ENCODE results near the gene CCNQ.

CCNQ gene

DNA sequence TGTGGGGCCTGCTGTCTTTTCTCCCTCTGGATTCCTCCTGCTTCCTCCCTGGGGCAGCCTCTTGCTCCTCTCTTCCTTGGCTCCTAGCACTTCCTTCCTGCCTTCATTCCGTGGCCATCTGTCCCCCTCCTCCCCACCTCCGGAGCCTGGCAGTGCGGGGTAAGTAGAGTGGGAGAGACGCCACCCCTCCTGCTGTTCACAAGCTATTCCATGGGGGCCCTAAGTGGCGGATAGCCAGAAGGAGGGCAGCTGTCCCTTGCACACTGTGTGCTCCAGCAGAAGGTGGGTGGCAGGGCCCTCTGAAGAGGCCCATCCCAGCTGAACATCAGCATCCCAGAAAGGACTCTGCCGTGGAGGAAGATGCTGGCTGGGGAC is 27.4 kb downstream of the CCNQ start:
- no peak for DNase-seq

- no peak for DNase-seq
Measured at GRCh38 chrX:153569475-153569874, 29.5 kb downstream of the CCNQ start.

DNA sequence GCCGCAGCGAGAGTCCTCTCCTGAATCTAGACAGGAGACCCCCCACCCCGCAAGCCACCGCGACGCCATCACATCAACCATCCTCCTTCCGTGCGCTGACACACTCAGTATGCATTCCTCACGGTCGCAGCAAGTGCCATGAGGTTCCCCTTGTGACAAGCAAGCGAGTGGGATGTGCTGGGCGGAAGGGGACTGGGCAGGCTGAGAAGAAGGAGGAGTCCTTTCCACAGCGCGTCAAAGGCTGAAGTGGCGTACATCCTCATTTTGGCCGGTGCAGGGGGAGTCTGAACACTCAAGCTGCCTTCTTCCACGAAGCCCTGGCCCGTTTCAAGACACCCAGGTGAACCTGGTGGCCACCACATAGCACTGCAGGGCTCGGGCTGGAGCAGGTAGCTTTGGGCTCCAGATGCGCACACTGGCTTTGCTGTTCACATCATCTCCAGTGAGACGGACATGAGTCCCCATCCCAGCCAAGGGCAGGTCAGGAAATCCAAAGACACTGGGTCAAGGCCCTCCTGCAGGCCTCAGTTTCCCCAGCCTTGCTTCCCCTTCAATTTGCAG is 30.4 kb downstream of the CCNQ start:
- DNase-seq, result no peak

DNA sequence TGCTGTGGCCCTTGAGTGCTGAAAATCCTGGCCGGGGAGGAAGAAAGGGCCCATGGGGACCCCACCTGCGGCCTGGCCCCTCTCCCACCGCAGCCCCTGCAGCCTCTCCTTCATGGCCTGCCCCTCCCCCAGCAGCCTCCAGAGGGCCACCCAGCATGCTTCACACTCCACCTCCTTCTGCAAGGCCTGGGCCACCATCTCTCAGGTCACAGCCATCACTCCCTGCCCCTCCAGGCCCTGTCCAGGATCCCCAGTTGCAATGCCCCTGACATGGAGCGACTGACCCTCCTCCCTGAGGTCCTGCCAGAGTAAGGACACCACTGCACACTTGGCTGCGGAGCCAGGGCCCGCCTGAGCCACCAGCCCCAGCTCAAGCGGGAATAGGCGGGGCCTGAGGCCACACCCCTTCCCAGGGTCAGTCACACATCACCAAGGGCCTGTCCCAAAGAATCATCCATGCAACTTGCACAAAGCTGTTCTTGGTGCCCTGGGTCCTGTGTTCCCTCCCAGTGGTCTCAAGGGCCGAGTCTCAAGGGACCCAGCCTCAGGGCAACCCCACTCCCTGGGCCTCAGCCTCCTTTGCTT is 32.9 kb downstream of the CCNQ start:
- no peak for DNase-seq

DNA sequence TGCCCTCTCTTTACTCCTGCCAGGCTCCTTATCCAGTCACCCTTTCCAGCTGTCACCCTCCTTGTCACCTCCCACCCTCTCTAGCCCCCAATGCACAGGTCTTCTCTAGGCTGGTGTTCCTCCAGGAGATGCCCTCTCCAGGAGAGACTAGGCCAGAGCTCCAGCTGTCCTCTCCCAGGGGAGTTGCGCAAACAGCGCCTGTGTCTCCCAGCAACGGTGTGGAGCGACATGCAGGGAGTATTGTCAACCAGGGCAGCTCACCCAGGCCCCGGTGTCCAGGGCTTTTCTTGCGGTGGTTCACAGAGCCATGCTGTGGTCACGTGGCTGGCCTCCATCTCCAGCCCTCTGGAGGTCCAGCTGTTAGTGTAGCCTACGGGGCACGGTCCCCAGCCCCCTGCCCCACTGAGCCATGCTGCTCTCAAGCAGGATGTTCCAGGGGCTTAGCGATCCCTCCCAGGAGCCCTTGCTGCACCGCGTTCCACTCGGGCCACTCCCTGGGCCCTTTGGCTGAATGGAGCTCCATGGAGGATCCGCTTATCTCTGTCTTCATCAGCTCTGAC is 34.8 kb downstream of the CCNQ start:
- no peak for DNase-seq

DNA sequence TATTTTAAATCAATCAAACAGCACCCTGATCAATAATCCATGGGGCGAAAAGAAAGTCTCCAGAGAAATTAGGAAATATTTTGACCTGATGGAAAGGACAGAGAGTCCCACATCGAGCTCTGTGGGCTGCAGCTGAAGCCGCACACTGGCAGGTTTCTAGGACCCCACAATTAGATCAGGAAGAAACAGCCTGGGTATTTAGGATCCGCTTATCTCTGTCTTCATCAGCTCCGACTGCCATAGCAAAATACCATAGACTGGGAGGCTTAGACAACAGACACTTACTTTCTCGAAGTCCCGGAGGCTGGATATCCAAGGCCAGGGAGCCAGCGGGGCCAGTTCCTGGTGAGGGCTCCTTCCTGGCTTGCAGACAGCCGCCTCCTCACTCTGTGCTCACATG is 36.4 kb downstream of the CCNQ start:
- DNase-seq, result no peak

GRCh38 chrX:153561337-153561736 is 37.6 kb downstream of the CCNQ start:
- DNase-seq, result no peak

DNA sequence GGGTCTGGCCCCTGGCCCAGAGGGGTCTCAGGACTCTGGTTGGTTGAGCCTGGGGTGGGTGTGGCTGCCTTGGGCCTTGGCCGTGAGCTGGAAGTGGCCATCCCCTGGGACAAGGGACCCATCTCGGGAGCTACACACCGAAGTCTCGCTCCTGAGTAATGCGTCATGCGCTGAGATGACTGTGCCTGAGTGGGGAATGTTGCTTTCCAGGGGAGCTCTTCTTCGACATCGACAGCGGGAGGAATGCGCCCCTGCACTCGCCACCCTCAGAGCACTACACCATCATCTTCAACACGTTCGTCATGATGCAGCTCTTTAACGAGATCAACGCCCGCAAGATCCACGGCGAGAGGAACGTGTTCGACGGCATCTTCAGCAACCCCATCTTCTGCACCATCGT is 38.5 kb downstream of the CCNQ start:
- DNase-seq, result no peak

- no peak for DNase-seq
Measured at GRCh38 chrX:153560000-153560399, 38.9 kb downstream of the CCNQ start.

- DNase-seq, result no peak
Measured at GRCh38 chrX:153557618-153558355, 41.2 kb downstream of the CCNQ start.

DNA sequence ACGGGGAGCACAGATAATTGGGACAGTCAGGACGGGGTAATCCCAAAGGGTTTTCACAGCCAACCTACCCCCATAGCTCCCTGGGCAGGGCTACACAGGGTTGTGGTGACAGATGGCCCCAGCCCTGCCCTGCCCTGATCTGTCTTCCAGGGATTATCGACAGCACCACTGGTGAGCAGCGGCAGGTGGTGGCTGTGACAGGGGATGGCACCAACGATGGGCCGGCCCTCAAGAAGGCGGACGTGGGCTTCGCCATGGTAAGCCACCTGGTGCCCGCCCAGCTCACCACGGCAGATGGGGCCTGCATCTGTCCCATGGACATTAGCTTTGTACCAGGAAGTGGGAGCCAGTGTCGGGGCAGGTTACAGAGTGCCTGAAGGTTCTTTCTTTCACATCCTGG is 42.2 kb downstream of the CCNQ start:
- DNase-seq, result no peak

- peak; percentile 74 to 82 for DNase-seq
Measured at GRCh38 chrX:153554519-153555167, 44.3 kb downstream of the CCNQ start.

- DNase-seq, result no peak
Measured at GRCh38 chrX:153551135-153551534, 47.8 kb downstream of the CCNQ start.

DNA sequence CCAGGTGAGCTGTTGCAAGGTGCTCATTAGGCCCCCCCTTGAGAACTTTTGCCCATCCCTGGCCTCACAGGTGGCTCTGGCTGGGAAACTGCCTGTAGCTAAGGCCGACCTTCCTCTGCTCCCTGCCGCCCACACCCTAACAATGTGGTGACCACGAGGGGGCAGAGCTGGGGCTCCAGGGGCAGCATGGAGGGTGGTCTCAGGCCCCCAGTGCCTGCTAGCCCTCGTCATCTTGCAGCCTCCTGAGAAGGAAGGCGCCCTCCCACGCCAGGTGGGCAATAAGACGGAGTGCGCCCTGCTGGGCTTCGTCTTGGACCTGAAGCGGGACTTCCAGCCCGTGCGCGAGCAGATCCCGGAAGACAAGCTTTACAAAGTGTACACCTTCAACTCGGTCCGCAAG is 49.1 kb downstream of the CCNQ start:
- DNase-seq, result no peak

- DNase-seq, result no peak
Measured at GRCh38 chrX:153549231-153549630, 49.7 kb downstream of the CCNQ start.

DNA sequence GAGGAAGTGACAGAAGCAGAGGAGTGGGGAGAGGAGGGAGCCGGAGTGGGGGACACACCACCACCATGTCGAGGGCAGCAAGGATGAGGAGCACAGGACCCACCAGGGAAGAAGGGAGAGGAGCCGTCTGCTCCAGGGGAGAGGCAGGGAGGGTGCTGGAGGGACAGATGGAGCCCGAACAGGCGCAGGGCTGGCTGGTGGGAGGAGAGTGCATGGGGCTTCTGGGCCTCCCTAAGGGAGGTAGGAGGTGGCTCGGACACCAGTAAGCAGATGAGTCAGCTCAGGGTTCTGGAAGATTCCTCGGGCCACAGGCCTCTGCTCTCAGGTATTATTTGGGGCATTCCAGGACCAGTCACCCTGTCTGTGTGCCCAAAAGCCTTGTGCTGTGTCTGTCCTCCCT is 51.7 kb downstream of the CCNQ start:
- no peak for DNase-seq

DNA sequence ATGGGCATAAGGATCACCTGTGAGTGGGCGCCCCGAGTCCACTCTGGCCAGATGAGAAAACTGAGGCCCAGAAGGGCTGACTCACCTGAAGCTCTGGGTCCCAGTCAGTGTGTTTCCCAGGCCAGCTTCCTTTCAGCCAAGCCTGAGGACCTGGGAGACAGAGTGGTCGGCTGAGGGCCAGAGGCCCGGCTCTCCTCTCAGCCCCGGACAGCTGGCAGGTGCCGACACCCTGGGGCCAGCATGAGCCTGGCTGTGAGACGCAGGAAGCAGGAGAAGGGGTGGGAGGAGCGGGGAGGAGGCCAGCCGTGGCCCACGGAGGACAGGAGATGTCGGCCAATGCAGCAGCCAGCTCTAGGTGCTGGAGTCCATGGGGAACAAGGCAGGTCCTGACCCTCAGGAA is 52.6 kb downstream of the CCNQ start:
- no peak for DNase-seq

GRCh38 chrX:153544727-153545126 is 54.2 kb downstream of the CCNQ start:
- DNase-seq, result no peak

DNA sequence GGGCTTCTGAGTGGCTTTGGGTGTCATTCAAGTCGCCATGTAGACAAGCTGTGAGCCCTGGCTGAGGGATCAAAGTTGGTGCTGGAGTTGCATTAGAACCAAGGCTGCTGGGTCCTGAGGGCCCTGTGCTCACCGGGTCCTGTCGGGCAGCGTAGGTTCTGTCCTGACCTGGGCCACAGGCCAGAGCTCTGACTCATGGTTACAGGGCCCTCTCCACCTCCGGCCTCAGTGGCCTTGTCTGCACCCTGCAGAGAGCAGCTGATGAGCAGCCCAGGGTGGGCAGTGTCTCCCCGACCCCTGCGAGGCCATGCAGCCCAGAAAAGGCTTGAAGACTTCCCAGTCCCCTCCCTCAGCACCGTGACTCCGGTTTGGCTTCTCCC is 59.0 kb downstream of the CCNQ start:
- DNase-seq, result no peak

GRCh38 chrX:153539171-153539978 is 59.6 kb downstream of the CCNQ start:
- DNase-seq, result peak; percentile 34 to 57

- DNase-seq, result peak in 1 of 2 donors; percentile 23
Measured at GRCh38 chrX:153538424-153538823, 60.5 kb downstream of the CCNQ start.

Measured in hippocampal formation (tissue), 2 donors.